ENCODE results near the gene BCAR1. TPM values are rescaled to one million over a fixed set of nuclear protein-coding genes. Genes with fewer than 3 reads are reported as not detected.

BCAR1 gene
- total and polyA plus RNA-seq, 2 of the 13 experiments (the other 11 are each of a cell fraction or from before 2014, with no cell fraction given): 48.1 to 51.7 TPM

- TF ChIP-seq MXD3 (CRISPR knock-in tag; IDR thresholded peaks at IDR 0.05): no peak
- TF ChIP-seq KDM4B (CRISPR knock-in tag; IDR thresholded peaks at IDR 0.05): no peak
- TF ChIP-seq, protein P1, sequence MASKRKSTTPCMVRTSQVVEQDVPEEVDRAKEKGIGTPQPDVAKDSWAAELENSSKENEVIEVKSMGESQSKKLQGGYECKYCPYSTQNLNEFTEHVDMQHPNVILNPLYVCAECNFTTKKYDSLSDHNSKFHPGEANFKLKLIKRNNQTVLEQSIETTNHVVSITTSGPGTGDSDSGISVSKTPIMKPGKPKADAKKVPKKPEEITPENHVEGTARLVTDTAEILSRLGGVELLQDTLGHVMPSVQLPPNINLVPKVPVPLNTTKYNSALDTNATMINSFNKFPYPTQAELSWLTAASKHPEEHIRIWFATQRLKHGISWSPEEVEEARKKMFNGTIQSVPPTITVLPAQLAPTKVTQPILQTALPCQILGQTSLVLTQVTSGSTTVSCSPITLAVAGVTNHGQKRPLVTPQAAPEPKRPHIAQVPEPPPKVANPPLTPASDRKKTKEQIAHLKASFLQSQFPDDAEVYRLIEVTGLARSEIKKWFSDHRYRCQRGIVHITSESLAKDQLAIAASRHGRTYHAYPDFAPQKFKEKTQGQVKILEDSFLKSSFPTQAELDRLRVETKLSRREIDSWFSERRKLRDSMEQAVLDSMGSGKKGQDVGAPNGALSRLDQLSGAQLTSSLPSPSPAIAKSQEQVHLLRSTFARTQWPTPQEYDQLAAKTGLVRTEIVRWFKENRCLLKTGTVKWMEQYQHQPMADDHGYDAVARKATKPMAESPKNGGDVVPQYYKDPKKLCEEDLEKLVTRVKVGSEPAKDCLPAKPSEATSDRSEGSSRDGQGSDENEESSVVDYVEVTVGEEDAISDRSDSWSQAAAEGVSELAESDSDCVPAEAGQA (IDR thresholded peaks at IDR 0.05; ENCODE audit: low read depth): no peak
- TF ChIP-seq, protein P1 (CRISPR knock-in tag; IDR thresholded peaks at IDR 0.05; ENCODE audit: borderline replicate concordance): peak; percentile 37; the same call in 1 of the 2 replicates
- no peak for TF ChIP-seq MEIS1 (CRISPR knock-in tag; IDR thresholded peaks at IDR 0.05; ENCODE audit: borderline replicate concordance)
- TF ChIP-seq, protein P2, sequence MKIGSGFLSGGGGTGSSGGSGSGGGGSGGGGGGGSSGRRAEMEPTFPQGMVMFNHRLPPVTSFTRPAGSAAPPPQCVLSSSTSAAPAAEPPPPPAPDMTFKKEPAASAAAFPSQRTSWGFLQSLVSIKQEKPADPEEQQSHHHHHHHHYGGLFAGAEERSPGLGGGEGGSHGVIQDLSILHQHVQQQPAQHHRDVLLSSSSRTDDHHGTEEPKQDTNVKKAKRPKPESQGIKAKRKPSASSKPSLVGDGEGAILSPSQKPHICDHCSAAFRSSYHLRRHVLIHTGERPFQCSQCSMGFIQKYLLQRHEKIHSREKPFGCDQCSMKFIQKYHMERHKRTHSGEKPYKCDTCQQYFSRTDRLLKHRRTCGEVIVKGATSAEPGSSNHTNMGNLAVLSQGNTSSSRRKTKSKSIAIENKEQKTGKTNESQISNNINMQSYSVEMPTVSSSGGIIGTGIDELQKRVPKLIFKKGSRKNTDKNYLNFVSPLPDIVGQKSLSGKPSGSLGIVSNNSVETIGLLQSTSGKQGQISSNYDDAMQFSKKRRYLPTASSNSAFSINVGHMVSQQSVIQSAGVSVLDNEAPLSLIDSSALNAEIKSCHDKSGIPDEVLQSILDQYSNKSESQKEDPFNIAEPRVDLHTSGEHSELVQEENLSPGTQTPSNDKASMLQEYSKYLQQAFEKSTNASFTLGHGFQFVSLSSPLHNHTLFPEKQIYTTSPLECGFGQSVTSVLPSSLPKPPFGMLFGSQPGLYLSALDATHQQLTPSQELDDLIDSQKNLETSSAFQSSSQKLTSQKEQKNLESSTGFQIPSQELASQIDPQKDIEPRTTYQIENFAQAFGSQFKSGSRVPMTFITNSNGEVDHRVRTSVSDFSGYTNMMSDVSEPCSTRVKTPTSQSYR (CRISPR knock-in tag; IDR thresholded peaks at IDR 0.05; ENCODE audit: borderline replicate concordance): no peak
- TF ChIP-seq REPIN1 (CRISPR knock-in tag; IDR thresholded peaks at IDR 0.05; ENCODE audit: borderline replicate concordance, low read depth): no peak
- no peak for TF ChIP-seq SKI (IDR thresholded peaks at IDR 0.05; ENCODE audit: partially characterized antibody)
- TF ChIP-seq, protein P3, sequence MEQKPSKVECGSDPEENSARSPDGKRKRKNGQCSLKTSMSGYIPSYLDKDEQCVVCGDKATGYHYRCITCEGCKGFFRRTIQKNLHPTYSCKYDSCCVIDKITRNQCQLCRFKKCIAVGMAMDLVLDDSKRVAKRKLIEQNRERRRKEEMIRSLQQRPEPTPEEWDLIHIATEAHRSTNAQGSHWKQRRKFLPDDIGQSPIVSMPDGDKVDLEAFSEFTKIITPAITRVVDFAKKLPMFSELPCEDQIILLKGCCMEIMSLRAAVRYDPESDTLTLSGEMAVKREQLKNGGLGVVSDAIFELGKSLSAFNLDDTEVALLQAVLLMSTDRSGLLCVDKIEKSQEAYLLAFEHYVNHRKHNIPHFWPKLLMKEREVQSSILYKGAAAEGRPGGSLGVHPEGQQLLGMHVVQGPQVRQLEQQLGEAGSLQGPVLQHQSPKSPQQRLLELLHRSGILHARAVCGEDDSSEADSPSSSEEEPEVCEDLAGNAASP (CRISPR knock-in tag; IDR thresholded peaks at IDR 0.05; ENCODE audit: borderline replicate concordance): no peak
- TF ChIP-seq FOXA3 (CRISPR knock-in tag; IDR thresholded peaks at IDR 0.05): no peak
- TF ChIP-seq HHEX (CRISPR knock-in tag; IDR thresholded peaks at IDR 0.05): no peak
- no peak for TF ChIP-seq MATR3 (CRISPR knock-in tag; IDR thresholded peaks at IDR 0.05)
- no peak for TF ChIP-seq ZBTB42 (CRISPR knock-in tag; IDR thresholded peaks at IDR 0.05)
- TF ChIP-seq NFIB (CRISPR knock-in tag; IDR thresholded peaks at IDR 0.05; ENCODE audit: borderline replicate concordance): no peak
- TF ChIP-seq ZNF788 (CRISPR knock-in tag; IDR thresholded peaks at IDR 0.05; ENCODE audit: borderline replicate concordance): peak; percentile 44; the same call in 1 of the 2 replicates
- TF ChIP-seq POLR2AphosphoS2 (IDR thresholded peaks at IDR 0.05; ENCODE audit: low read depth, low read length): no peak
- TF ChIP-seq, protein P4, sequence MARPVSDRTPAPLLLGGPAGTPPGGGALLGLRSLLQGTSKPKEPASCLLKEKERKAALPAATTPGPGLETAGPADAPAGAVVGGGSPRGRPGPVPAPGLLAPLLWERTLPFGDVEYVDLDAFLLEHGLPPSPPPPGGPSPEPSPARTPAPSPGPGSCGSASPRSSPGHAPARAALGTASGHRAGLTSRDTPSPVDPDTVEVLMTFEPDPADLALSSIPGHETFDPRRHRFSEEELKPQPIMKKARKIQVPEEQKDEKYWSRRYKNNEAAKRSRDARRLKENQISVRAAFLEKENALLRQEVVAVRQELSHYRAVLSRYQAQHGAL (CRISPR knock-in tag; IDR thresholded peaks at IDR 0.05; ENCODE audit: not compliant biosample characterization): no peak
- TF ChIP-seq RAD51 (IDR thresholded peaks at IDR 0.05; ENCODE audit: borderline replicate concordance): no peak
These were observed 1.2 kb downstream of the BCAR1 start (continued) for GRCh38 chr16:75250089-75250808.

Measured in HepG2 (cell line).